Skeletal muscle tissue (tissue), 4 donors: ENCODE results near the gene SDE2. TPM values are rescaled to one million over a fixed set of nuclear protein-coding genes. Genes with fewer than 3 reads are reported as not detected.
"Not testable (repeated sequence)": the region's sequence is repeated elsewhere in the genome, so short reads cannot be mapped to it uniquely, and the experiment has no call there.

ENCODE experiments used
- H3K27ac ChIP-seq: one replicate; pipeline ENCODE4 v1.7.0; 2013; ENCODE audit warnings: mild to moderate bottlenecking, low read depth, low read length, inconsistent platforms
- H3K27me3 ChIP-seq, 3 donors: one replicate each; pipeline ENCODE4 v1.7.0; 2013; ENCODE audit warnings: low read length in 3 of 3; ENCODE audit not compliant: control insufficient read depth in 3 of 3, insufficient read depth in 3 of 3
- H3K36me3 ChIP-seq, 3 donors: one replicate each; pipeline ENCODE4 v1.7.0; 2013; ENCODE audit warnings: low read length in 3 of 3; ENCODE audit not compliant: control insufficient read depth in 3 of 3, insufficient read depth in 3 of 3
- H3K4me1 ChIP-seq, 3 donors: one replicate each; pipeline ENCODE4 v1.7.0; 2013; ENCODE audit warnings: low read length in 3 of 3, mild to moderate bottlenecking in 3 of 3; ENCODE audit not compliant: control insufficient read depth in 3 of 3, insufficient read depth in 3 of 3
- H3K4me3 ChIP-seq, 3 donors: one replicate each; pipeline ENCODE4 v1.7.0; 2013; ENCODE audit warnings: low read length in 3 of 3
- H3K9ac ChIP-seq, 3 donors: one replicate each; pipeline ENCODE4 v1.7.0; 2013; ENCODE audit warnings: low read length in 3 of 3, mild to moderate bottlenecking in 3 of 3, moderate library complexity in 2 of 3, low read depth in 1 of 3
- H3K9me3 ChIP-seq, 3 donors: one replicate each; pipeline ENCODE4 v1.7.0; 2013; ENCODE audit warnings: low read length in 3 of 3; ENCODE audit not compliant: control insufficient read depth in 3 of 3
- total RNA-seq: library from RNA; depleted of rRNA; stranded (reverse); fragments of >200 nt; gene quantifications from one replicate; pipeline ENCODE4 v1.2.3, GENCODE V29; 2014
- donor health status: Osteomylitis.

The SDE2 gene
- total RNA-seq, 1 donor from 2014 or later, result 28.2 TPM

GRCh38 chr1:226009650-226010044, 10.5 kb upstream of the SDE2 start:
- no peaks in the 10 kb centered on the region for H3K4me1 ChIP-seq
- no peak overlapping the region for H3K9ac ChIP-seq
- H3K9me3 ChIP-seq, result no peaks in the 10 kb centered on the region
- H3K27me3 ChIP-seq, result no peaks in the 10 kb centered on the region
- H3K36me3 ChIP-seq, result no peaks in the 10 kb centered on the region
- no peak overlapping the region for H3K4me3 ChIP-seq
- no peak overlapping the region for H3K27ac ChIP-seq

GRCh38 chr1:226007126-226007892, 8.2 kb upstream of the SDE2 start:
- not testable (repeated sequence) for H3K9ac ChIP-seq, H3K4me1 ChIP-seq, H3K36me3 ChIP-seq, H3K4me3 ChIP-seq, H3K27ac ChIP-seq, H3K9me3 ChIP-seq, H3K27me3 ChIP-seq

- Histone ChIP-seq H3K4me3 (no peak overlapping the region), H3K27me3 (no peaks in the 10 kb centered on the region), H3K27ac (no peak overlapping the region), H3K9me3 (no peaks in the 10 kb centered on the region), H3K36me3 (no peaks in the 10 kb centered on the region), H3K4me1 (peaks cover 3 to 10% (median 4%) of the 10 kb centered on the region in 3 donors), H3K9ac (no peak overlapping the region)
Measured at GRCh38 chr1:226006686-226007085, 7.5 kb upstream of the SDE2 start.

- Histone ChIP-seq H3K4me1 (peaks cover 9 to 19% (median 11%) of the 10 kb centered on the region in 3 donors), H3K27me3 (no peaks in the 10 kb centered on the region), H3K4me3 (no peak overlapping the region), H3K9me3 (no peaks in the 10 kb centered on the region), H3K36me3 (no peaks in the 10 kb centered on the region), H3K27ac (no peak overlapping the region), H3K9ac (no peak overlapping the region)
Measured at GRCh38 chr1:226004396-226004795, 5.3 kb upstream of the SDE2 start.

- Histone ChIP-seq H3K9me3 (no peaks in the 10 kb centered on the region), H3K27ac (no peak overlapping the region), H3K27me3 (no peaks in the 10 kb centered on the region), H3K4me1 (peaks cover 9 to 19% (median 11%) of the 10 kb centered on the region in 3 donors), H3K4me3 (no peak overlapping the region), H3K36me3 (no peaks in the 10 kb centered on the region), H3K9ac (no peak overlapping the region)
Measured at GRCh38 chr1:226003502-226004170, 4.5 kb upstream of the SDE2 start.

GRCh38 chr1:226002667-226003501, 3.7 kb upstream of the SDE2 start:
- Histone ChIP-seq H3K4me1 (peaks cover 16 to 25% (median 19%) of the 10 kb centered on the region in 3 donors), H3K9ac (peak overlapping the region in 1 of 3 donors; percentile 40), H3K36me3 (no peaks in the 10 kb centered on the region), H3K27me3 (no peaks in the 10 kb centered on the region), H3K27ac (peak overlapping the region; percentile 97), H3K9me3 (no peaks in the 10 kb centered on the region), H3K4me3 (peak overlapping the region; percentile 16 to 50 (median 42))

- peak overlapping the region; percentile 97 for H3K27ac ChIP-seq
- H3K9ac ChIP-seq, result peak overlapping the region in 1 of 3 donors; percentile 40
- H3K36me3 ChIP-seq, result no peaks in the 10 kb centered on the region
- peak overlapping the region; percentile 16 to 50 (median 42) for H3K4me3 ChIP-seq
- no peaks in the 10 kb centered on the region for H3K27me3 ChIP-seq
- peaks cover 22 to 30% (median 24%) of the 10 kb centered on the region in 3 donors for H3K4me1 ChIP-seq
- no peaks in the 10 kb centered on the region for H3K9me3 ChIP-seq
Measured at GRCh38 chr1:226001963-226002666, 3.0 kb upstream of the SDE2 start.

- H3K4me1 ChIP-seq, result peaks cover 24 to 37% (median 29%) of the 10 kb centered on the region in 3 donors
Measured at GRCh38 chr1:226001088-226001487, 1.9 kb upstream of the SDE2 start.

GRCh38 chr1:226000493-226001081, 1.4 kb upstream of the SDE2 start:
- Histone ChIP-seq H3K4me1 (peaks cover 27 to 41% (median 29%) of the 10 kb centered on the region in 3 donors), H3K27ac (peak overlapping the region; percentile 97)
- H3K27me3 ChIP-seq, H3K9me3 ChIP-seq, H3K9ac ChIP-seq, H3K36me3 ChIP-seq, H3K4me3 ChIP-seq: not testable (repeated sequence)

More at GRCh38 chr1:226001088-226001487, 1.9 kb upstream of the SDE2 start:
- Histone ChIP-seq H3K36me3 (peaks cover 0 to 3% (median 0%) of the 10 kb centered on the region in 3 donors), H3K27ac (peak overlapping the region; percentile 97), H3K9ac (no peak overlapping the region), H3K4me3 (no peak overlapping the region), H3K27me3 (no peaks in the 10 kb centered on the region), H3K9me3 (no peaks in the 10 kb centered on the region)
